OCI-LY7 (cell line): ENCODE data around the gene HSD17B1. TPM values are rescaled to one million over a fixed set of nuclear protein-coding genes. Genes with fewer than 3 reads are reported as not detected.

ENCODE experiments used
- BruUV-seq: library from RNA; stranded (reverse); fragments of 400-500 nt; replicated peaks from 2 replicates; lab custom pipeline; 2021; lab: Mats Ljungman, UMichigan
- CTCF ChIA-PET: fragments of 300-600 bp; sonication (Branson Sonifier 250); formaldehyde crosslinking; loops from one replicate; lab custom pipeline; 2022; ENCODE audit warnings: antibody characterized with exemption; ENCODE audit not compliant: unreplicated experiment; lab: Charles Lee
- POLR2A ChIA-PET: fragments of 300-600 bp; sonication (Branson Sonifier 250); formaldehyde crosslinking; loops from one replicate; lab custom pipeline; 2022; ENCODE audit warnings: antibody characterized with exemption; lab: Charles Lee
- DNase-seq: peaks from one replicate; pipeline ENCODE4 v3.0.0-alpha.2; 2015; ENCODE audit warnings: low spot score
- H2AFZ ChIP-seq: fragments of 200-600 bp; sonication (generic), shearing (Covaris generic); 2 replicates; pipeline ENCODE4 v1.6.1; 2014; ENCODE audit warnings: mild to moderate bottlenecking, antibody characterized with exemption, low read length, moderate library complexity
- H3K27ac ChIP-seq: fragments of 200-600 bp; sonication (generic); 2 replicates; pipeline ENCODE4 v1.5.1; 2014; ENCODE audit warnings: mixed run types, low read depth, mild to moderate bottlenecking, moderate library complexity, low read length, inconsistent platforms; ENCODE audit not compliant: poor library complexity, severe bottlenecking
- H3K36me3 ChIP-seq: fragments of 200-600 bp; sonication (generic); 2 replicates; pipeline ENCODE4 v1.6.1; 2014; ENCODE audit warnings: mild to moderate bottlenecking, antibody characterized with exemption, low read length, moderate library complexity, mixed read lengths; ENCODE audit not compliant: insufficient read depth
- H3K4me1 ChIP-seq: fragments of 200-600 bp; sonication (generic); 2 replicates; pipeline ENCODE4 v1.5.1; 2014; ENCODE audit warnings: mild to moderate bottlenecking, low read length; ENCODE audit not compliant: insufficient read depth, poor library complexity, severe bottlenecking
- H3K4me2 ChIP-seq: fragments of 200-600 bp; sonication (generic); 2 replicates; pipeline ENCODE4 v1.6.1; 2014; ENCODE audit warnings: mild to moderate bottlenecking, low read length
- H3K4me3 ChIP-seq: fragments of 200-600 bp; sonication (generic); 2 replicates; pipeline ENCODE4 v1.5.1; 2014; ENCODE audit warnings: mild to moderate bottlenecking, low read depth, low read length; ENCODE audit not compliant: poor library complexity, severe bottlenecking
- H3K79me2 ChIP-seq: fragments of 200-600 bp; sonication (generic); 2 replicates; pipeline ENCODE4 v1.6.1; 2016; ENCODE audit warnings: low read depth, mild to moderate bottlenecking, low read length, moderate library complexity, mixed read lengths; ENCODE audit not compliant: insufficient read depth
- H3K9me2 ChIP-seq: fragments of 200-600 bp; sonication (generic); 2 replicates; pipeline ENCODE4 v1.6.1; 2016; ENCODE audit warnings: mild to moderate bottlenecking, low read length, mixed read lengths; ENCODE audit not compliant: insufficient read depth
- H3K9me3 ChIP-seq: fragments of 200-600 bp; sonication (generic); 2 replicates; pipeline ENCODE4 v1.6.1; 2014; ENCODE audit warnings: mild to moderate bottlenecking, mixed run types, low read length, mixed read lengths
- H4K20me1 ChIP-seq: fragments of 200-600 bp; sonication (generic); 2 replicates; pipeline ENCODE4 v1.6.1; 2014; ENCODE audit warnings: mild to moderate bottlenecking, antibody characterized with exemption, low read length, moderate library complexity, mixed read lengths; ENCODE audit not compliant: insufficient read depth
- EZH2phosphoT487 ChIP-seq: fragments of 200-600 bp; sonication (generic); IDR thresholded peaks from 2 replicates; pipeline ENCODE4 v1.6.1; 2018; ENCODE audit warnings: low read depth, borderline replicate concordance, mild to moderate bottlenecking, mixed run types, antibody characterized with exemption, low read length, moderate library complexity, mixed read lengths
- intact Hi-C: fragments of 100-400 bp; cut with micrococcal nuclease; formaldehyde crosslinking; loops from one replicate; pipeline ENCODE4 v1.10.0; 2022; ENCODE audit not compliant: unreplicated experiment
- total RNA-seq, 2 experiments: library from RNA; depleted of rRNA in 1 of 2; stranded (reverse); fragments of >200 nt in 1 of 2; shearing (Covaris generic) in 1 of 2; gene quantifications; 2 replicates each; pipeline ENCODE4 v1.2.3, GENCODE V29; 2014 to 2022
- TF ChIP-seq, protein P1 (sequence below): fragments of 200-600 bp; sonication (generic); conservative IDR thresholded peaks from 2 replicates; pipeline ENCODE4 v1.5.1; 2014; ENCODE audit warnings: mild to moderate bottlenecking, antibody characterized with exemption, low read length, moderate library complexity, mixed read lengths

Gene HSD17B1
- total RNA-seq, 2 experiments from 2014 or later: 2.2 to 2.5 TPM

DNA sequence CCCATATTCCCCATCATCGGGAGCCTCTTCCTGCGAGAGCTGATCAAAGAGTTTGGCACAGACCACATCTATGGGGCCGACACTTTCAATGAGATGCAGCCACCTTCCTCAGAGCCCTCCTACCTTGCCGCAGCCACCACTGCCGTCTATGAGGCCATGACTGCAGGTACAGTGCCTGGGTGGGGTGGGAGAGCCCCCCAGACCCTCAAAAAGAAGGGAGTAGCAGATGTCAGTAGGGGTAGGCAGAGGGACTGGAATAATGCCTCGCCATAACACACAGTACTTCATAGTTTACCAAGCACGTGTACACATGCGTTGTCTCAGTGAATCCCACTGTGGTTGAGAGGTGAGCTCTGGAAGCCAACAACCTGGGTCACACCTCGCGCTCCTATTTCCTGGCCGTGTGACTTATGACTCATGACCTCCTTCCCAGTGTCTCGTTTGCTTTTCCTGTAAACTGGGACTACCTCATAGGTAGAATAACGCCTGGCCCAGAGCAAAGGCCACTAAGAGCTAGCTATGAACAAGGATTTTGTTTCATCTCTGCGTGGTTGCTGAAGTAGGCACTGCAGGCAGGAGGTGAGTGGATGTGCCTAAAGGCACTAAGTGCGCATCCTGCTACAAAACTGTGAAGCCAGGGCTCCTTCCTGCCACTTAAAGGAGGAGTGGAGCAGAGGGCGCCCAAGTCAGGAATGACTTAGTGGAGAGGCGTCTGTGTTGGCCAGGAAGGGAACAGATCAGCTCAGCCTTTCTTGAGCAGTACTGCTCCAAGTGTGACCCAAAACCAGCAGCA, 11.5 kb upstream of the HSD17B1 start:
- Histone ChIP-seq H3K4me1 (peaks cover 9% of the 10 kb centered on the region), H3K9me2 (no peaks in the 10 kb centered on the region), H3K79me2 (peaks cover 4% of the 10 kb centered on the region; the same call in 1 of the 2 replicates), H3K36me3 (peaks cover 16% of the 10 kb centered on the region), H3K9me3 (no peaks in the 10 kb centered on the region), H3K27ac (no peak overlapping the region), H2AFZ (no peak overlapping the region), H4K20me1 (no peaks in the 10 kb centered on the region), H3K4me3 (no peak overlapping the region), H3K4me2 (no peak overlapping the region)
- TF ChIP-seq EZH2phosphoT487: no peak
- TF ChIP-seq, protein P1, sequence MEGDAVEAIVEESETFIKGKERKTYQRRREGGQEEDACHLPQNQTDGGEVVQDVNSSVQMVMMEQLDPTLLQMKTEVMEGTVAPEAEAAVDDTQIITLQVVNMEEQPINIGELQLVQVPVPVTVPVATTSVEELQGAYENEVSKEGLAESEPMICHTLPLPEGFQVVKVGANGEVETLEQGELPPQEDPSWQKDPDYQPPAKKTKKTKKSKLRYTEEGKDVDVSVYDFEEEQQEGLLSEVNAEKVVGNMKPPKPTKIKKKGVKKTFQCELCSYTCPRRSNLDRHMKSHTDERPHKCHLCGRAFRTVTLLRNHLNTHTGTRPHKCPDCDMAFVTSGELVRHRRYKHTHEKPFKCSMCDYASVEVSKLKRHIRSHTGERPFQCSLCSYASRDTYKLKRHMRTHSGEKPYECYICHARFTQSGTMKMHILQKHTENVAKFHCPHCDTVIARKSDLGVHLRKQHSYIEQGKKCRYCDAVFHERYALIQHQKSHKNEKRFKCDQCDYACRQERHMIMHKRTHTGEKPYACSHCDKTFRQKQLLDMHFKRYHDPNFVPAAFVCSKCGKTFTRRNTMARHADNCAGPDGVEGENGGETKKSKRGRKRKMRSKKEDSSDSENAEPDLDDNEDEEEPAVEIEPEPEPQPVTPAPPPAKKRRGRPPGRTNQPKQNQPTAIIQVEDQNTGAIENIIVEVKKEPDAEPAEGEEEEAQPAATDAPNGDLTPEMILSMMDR: no peak
- CTCF ChIA-PET: no interaction called here
- no peak for DNase-seq
- intact Hi-C loops: no loop called here
- no TSS peak for BruUV-seq
- POLR2A ChIA-PET: interaction anchor here (0.8 kb wide), 1 partner anchor 398 kb away, joined by 3 read pairs; no protein-coding TSS in a partner anchor

- Histone ChIP-seq H3K9me2 (no peaks in the 10 kb centered on the region), H3K4me1 (peaks cover 2% of the 10 kb centered on the region), H3K79me2 (no peaks in the 10 kb centered on the region), H3K9me3 (no peaks in the 10 kb centered on the region), H3K36me3 (peaks cover 16% of the 10 kb centered on the region), H3K27ac (no peak overlapping the region), H2AFZ (no peak overlapping the region), H3K4me2 (no peak overlapping the region), H3K4me3 (no peak overlapping the region), H4K20me1 (no peaks in the 10 kb centered on the region)
- intact Hi-C loops: no loop called here
- no TSS peak for BruUV-seq
- ChIA-PET POLR2A (no interaction called here), CTCF (no interaction called here)
- no peak for TF ChIP-seq EZH2phosphoT487
- TF ChIP-seq, protein P1: no peak
- no peak for DNase-seq
Measured at GRCh38 chr17:42543190-42544079, 9.3 kb upstream of the HSD17B1 start.
